ENCODE results near the gene KRT71. TPM values are rescaled to one million over a fixed set of nuclear protein-coding genes. Genes with fewer than 3 reads are reported as not detected.

KRT71 gene
- polyA plus RNA-seq, 1 donor from 2014 or later, result not detected

DNA sequence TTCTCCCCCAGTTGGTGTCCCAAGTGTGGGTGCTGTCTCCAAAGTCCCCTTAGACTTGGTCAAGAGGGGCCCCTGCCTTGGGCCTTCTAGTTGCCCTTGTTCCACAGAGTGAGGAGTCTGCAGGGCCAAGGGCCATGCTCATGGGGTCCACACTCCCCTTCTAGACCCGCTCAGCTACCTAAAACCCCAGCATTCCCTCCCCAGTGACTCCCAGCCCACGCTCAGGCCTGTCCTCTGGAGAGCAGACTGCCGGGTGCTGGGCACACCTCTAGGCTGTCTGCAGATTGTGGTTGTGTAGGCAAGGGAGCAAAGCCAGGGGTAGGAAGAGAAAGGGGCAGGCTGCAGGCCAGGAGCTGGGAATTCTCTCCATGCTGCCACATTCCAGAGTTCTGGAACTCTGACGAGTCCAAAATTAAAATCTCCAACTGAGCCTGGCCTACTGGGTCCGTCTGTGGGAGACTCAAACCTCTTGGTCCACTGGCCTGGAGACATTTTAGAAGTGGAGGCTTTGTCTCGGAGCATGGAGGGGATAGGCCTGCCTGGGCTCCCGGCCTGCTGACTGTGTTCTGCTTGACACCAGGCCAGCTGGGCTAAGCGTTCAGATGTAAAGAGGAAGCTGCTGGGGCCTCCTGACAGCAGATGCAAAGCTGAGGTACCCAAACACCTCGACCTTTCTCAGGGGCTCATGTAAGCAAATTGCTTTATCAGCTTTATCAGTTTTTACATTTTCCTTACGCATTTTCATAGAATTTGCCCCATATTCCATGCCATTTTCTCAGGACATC lies 19.1 kb downstream of the KRT71 start:
- Histone ChIP-seq H3K9me2 (ENCODE audit: insufficient read depth, low read length) (no peaks in the 10 kb centered on the region), H3K9ac (ENCODE audit: low read length) (no peak overlapping the region), H2AFZ (ENCODE audit: low read depth, low read length) (no peak overlapping the region), H3K27ac (ENCODE audit: low read length) (no peak overlapping the region), H3K79me2 (replicated peaks; ENCODE audit: insufficient read depth, low read length) (no peaks in the 10 kb centered on the region), H3K36me3 (ENCODE audit: insufficient read depth, low read length) (no peaks in the 10 kb centered on the region), H3F3A (ENCODE audit: insufficient read depth, low read length, poor library complexity, severe bottlenecking) (no peaks in the 10 kb centered on the region), H4K20me1 (ENCODE audit: insufficient read depth) (no peaks in the 10 kb centered on the region), H3K27me3 (ENCODE audit: insufficient read depth, low read depth, low read length) (no peaks in the 10 kb centered on the region), H3K4me3 (ENCODE audit: low read length) (no peak overlapping the region), H3K4me2 (ENCODE audit: low read length) (no peak overlapping the region), H3K9me3 (ENCODE audit: low read length) (no peaks in the 10 kb centered on the region)
- TF ChIP-seq RAD21 (conservative IDR thresholded peaks at IDR 0.05) (no peak), MXI1 (conservative IDR thresholded peaks at IDR 0.05; ENCODE audit: poor library complexity, severe bottlenecking) (no peak), POLR2AphosphoS5 (IDR thresholded peaks at IDR 0.05) (no peak), SMC3 (conservative IDR thresholded peaks at IDR 0.05; ENCODE audit: poor library complexity) (no peak), REST (IDR thresholded peaks at IDR 0.05; ENCODE audit: borderline replicate concordance) (no peak), TAF1 (IDR thresholded peaks at IDR 0.05; ENCODE audit: low read depth) (no peak), EP300 (conservative IDR thresholded peaks at IDR 0.05; ENCODE audit: poor library complexity, severe bottlenecking) (no peak), EZH2 (IDR thresholded peaks at IDR 0.05; ENCODE audit: borderline replicate concordance, insufficient read depth, low read length, poor library complexity, severe bottlenecking) (no peak)
- TF ChIP-seq, protein P1, sequence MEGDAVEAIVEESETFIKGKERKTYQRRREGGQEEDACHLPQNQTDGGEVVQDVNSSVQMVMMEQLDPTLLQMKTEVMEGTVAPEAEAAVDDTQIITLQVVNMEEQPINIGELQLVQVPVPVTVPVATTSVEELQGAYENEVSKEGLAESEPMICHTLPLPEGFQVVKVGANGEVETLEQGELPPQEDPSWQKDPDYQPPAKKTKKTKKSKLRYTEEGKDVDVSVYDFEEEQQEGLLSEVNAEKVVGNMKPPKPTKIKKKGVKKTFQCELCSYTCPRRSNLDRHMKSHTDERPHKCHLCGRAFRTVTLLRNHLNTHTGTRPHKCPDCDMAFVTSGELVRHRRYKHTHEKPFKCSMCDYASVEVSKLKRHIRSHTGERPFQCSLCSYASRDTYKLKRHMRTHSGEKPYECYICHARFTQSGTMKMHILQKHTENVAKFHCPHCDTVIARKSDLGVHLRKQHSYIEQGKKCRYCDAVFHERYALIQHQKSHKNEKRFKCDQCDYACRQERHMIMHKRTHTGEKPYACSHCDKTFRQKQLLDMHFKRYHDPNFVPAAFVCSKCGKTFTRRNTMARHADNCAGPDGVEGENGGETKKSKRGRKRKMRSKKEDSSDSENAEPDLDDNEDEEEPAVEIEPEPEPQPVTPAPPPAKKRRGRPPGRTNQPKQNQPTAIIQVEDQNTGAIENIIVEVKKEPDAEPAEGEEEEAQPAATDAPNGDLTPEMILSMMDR (IDR thresholded peaks at IDR 0.05; ENCODE audit: poor library complexity, severe bottlenecking), result no peak

GRCh38 chr12:52532636-52533035 lies 20.3 kb downstream of the KRT71 start:
- H2AFZ ChIP-seq (ENCODE audit: low read depth, low read length), result no peak overlapping the region
- no peaks in the 10 kb centered on the region for H3K36me3 ChIP-seq (ENCODE audit: insufficient read depth, low read length)
- H3K4me2 ChIP-seq (ENCODE audit: low read length), result no peak overlapping the region
- H3K27me3 ChIP-seq (ENCODE audit: insufficient read depth, low read depth, low read length), result no peaks in the 10 kb centered on the region
- TF ChIP-seq RAD21 (conservative IDR thresholded peaks at IDR 0.05) (no peak), TAF1 (IDR thresholded peaks at IDR 0.05; ENCODE audit: low read depth) (no peak), SMC3 (conservative IDR thresholded peaks at IDR 0.05; ENCODE audit: poor library complexity) (no peak), POLR2AphosphoS5 (IDR thresholded peaks at IDR 0.05) (no peak), REST (IDR thresholded peaks at IDR 0.05; ENCODE audit: borderline replicate concordance) (no peak), EP300 (conservative IDR thresholded peaks at IDR 0.05; ENCODE audit: poor library complexity, severe bottlenecking) (no peak), EZH2 (IDR thresholded peaks at IDR 0.05; ENCODE audit: borderline replicate concordance, insufficient read depth, low read length, poor library complexity, severe bottlenecking) (no peak), MXI1 (conservative IDR thresholded peaks at IDR 0.05; ENCODE audit: poor library complexity, severe bottlenecking) (no peak)
- TF ChIP-seq, protein P1 (IDR thresholded peaks at IDR 0.05; ENCODE audit: poor library complexity, severe bottlenecking), result no peak
- no peaks in the 10 kb centered on the region for H3F3A ChIP-seq (ENCODE audit: insufficient read depth, low read length, poor library complexity, severe bottlenecking)
- no peaks in the 10 kb centered on the region for H3K9me2 ChIP-seq (ENCODE audit: insufficient read depth, low read length)
- no peak overlapping the region for H3K4me3 ChIP-seq (ENCODE audit: low read length)
- H3K79me2 ChIP-seq (replicated peaks; ENCODE audit: insufficient read depth, low read length), result no peaks in the 10 kb centered on the region
- no peaks in the 10 kb centered on the region for H4K20me1 ChIP-seq (ENCODE audit: insufficient read depth)
- H3K9me3 ChIP-seq (ENCODE audit: low read length), result no peaks in the 10 kb centered on the region
- H3K27ac ChIP-seq (ENCODE audit: low read length), result no peak overlapping the region
- no peak overlapping the region for H3K9ac ChIP-seq (ENCODE audit: low read length)
